ENCODE measurements around the gene DUSP15. TPM values are rescaled to one million over a fixed set of nuclear protein-coding genes. Genes with fewer than 3 reads are reported as not detected.

DUSP15 gene
- total and polyA plus RNA-seq, 2 of the 8 experiments (the other 6 are each of a cell fraction or from before 2014, with no cell fraction given): 0.91 to 3.2 TPM

DNA sequence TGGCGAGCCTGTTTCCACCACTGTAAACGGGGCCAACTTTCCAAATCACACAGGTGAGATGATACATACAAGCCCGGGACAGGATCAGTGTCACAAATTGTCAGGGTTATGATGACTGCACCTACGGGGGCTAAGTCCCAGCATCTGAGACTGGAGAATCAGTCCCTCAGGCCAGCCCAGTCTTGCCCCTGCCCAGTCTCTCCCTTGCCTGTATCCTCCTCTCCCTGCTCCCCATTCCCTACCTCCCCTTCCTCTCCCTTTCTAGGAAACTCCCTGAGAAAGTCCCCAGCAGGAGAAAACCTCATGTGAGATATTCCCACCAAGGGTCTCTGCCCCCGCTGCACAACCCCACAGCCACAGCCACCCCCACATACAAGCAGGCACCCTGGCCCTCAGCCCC is 26.4 kb downstream of the DUSP15 start (continued):
- TF ChIP-seq BRCA1 (IDR thresholded peaks at IDR 0.05; ENCODE audit: low read depth, low read length): no peak
- no peak for TF ChIP-seq SP4 (IDR thresholded peaks at IDR 0.05; ENCODE audit: low read length)
- no peak for TF ChIP-seq POLR2AphosphoS5 (IDR thresholded peaks at IDR 0.05; ENCODE audit: low read depth, low read length)
- TF ChIP-seq GTF2F1 (IDR thresholded peaks at IDR 0.05; ENCODE audit: borderline replicate concordance, low read depth, low read length): no peak
- no peak for TF ChIP-seq TAF7 (optimal IDR thresholded peaks at IDR 0.05; ENCODE audit: borderline replicate concordance, low read depth, low read length)

Data from H1 (cell line).